Fibroblast of lung (primary cell): Measurements from ENCODE around the gene HMGN4.

Source experiments
- EZH2 ChIP-seq: IDR thresholded peaks from 2 replicates; pipeline ENCODE4 v1.5.1; 2012; ENCODE audit warnings: low read length, control low read depth, mild to moderate bottlenecking; ENCODE audit errors: missing control alignments
- TF ChIP-seq, protein P1 (sequence below), 2 donors: IDR thresholded peaks in 1 of 2; conservative IDR thresholded peaks in 1 of 2; 1 replicate in 1 of 2; 2 replicates in 1 of 2; pipeline ENCODE4 v1.5.1; 2011 to 2012; ENCODE audit warnings: low read length in 2 of 2, control low read depth in 1 of 2, inconsistent platforms in 1 of 2, low read depth in 1 of 2, mild to moderate bottlenecking in 1 of 2

DNA sequence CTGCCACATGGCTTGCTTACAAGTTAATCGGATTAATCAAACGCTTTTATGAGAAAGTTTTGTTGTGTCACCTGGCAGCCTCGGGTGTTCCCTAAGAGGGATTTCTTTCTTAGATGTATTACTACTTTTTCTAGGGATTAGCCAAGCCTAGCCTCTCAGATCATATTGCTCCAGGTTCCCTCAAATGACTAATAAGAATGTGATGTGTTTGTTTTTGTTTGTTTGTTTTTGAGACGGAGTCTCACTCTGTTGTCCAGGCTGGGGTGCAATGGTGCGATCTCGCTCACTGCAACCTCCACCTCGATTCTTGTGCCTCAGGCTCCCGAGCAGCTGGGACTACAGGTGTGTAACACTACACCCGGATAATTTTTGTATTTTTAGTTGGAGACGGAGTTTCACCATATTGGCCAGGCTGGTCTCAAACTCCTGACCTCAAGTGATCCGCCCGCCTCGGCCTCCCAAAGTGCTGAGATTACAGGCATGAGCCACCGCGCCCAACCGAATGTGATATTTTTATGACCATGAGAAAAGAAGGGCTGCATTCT is 977 bp downstream of the HMGN4 start:
- TF ChIP-seq, protein P1, sequence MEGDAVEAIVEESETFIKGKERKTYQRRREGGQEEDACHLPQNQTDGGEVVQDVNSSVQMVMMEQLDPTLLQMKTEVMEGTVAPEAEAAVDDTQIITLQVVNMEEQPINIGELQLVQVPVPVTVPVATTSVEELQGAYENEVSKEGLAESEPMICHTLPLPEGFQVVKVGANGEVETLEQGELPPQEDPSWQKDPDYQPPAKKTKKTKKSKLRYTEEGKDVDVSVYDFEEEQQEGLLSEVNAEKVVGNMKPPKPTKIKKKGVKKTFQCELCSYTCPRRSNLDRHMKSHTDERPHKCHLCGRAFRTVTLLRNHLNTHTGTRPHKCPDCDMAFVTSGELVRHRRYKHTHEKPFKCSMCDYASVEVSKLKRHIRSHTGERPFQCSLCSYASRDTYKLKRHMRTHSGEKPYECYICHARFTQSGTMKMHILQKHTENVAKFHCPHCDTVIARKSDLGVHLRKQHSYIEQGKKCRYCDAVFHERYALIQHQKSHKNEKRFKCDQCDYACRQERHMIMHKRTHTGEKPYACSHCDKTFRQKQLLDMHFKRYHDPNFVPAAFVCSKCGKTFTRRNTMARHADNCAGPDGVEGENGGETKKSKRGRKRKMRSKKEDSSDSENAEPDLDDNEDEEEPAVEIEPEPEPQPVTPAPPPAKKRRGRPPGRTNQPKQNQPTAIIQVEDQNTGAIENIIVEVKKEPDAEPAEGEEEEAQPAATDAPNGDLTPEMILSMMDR (conservative IDR thresholded peaks at IDR 0.05 in 1 of 2, IDR thresholded peaks at IDR 0.05 in 1 of 2; ENCODE audit: low read depth in 1 of 2, low read length in 2 of 2): no peak
- no peak for TF ChIP-seq EZH2
